HL-60 (cell line): ENCODE results near the gene OR6B1.

Experiments used
- CTCF ChIP-seq: IDR thresholded peaks from one replicate; pipeline ENCODE4 v1.5.1; 2011; ENCODE audit warnings: low read length, control low read depth, inconsistent platforms; ENCODE audit not compliant: insufficient read depth
- POLR2AphosphoS5 ChIP-seq: IDR thresholded peaks from 2 replicates; pipeline ENCODE4 v1.6.1; 2012; ENCODE audit warnings: low read depth
- REST ChIP-seq: IDR thresholded peaks from 2 replicates; pipeline ENCODE4 v1.6.1; 2012; ENCODE audit warnings: low read depth; ENCODE audit not compliant: insufficient replicate concordance

- TF ChIP-seq CTCF (no peak), POLR2AphosphoS5 (no peak), REST (no peak)
Observed at GRCh38 chr7:144020340-144020739, 20.2 kb downstream of the OR6B1 start.
